DOHH2 (cell line): ENCODE measurements around the gene GRB14.

Source experiments
- H3F3A ChIP-seq: fragments of 200-600 bp; sonication (generic), shearing (Covaris generic); 2 replicates; pipeline ENCODE4 v1.6.0; 2016; ENCODE audit warnings: antibody characterized with exemption, mild to moderate bottlenecking; ENCODE audit not compliant: control insufficient read depth, insufficient read depth
- H3K27ac ChIP-seq: fragments of 200-600 bp; sonication (generic); 2 replicates; pipeline ENCODE4 v1.5.1; 2014; ENCODE audit warnings: low read depth, mild to moderate bottlenecking, low read length, moderate library complexity
- H3K27me3 ChIP-seq: fragments of 200-600 bp; sonication (generic); 2 replicates; pipeline ENCODE4 v1.6.1; 2014; ENCODE audit warnings: mild to moderate bottlenecking, low read length, mixed read lengths; ENCODE audit not compliant: control insufficient read depth
- H3K36me3 ChIP-seq: fragments of 200-600 bp; sonication (generic); 2 replicates; pipeline ENCODE4 v1.6.1; 2014; ENCODE audit warnings: mild to moderate bottlenecking, low read length, moderate library complexity, mixed read lengths; ENCODE audit not compliant: control insufficient read depth
- H3K4me1 ChIP-seq: fragments of 200-600 bp; sonication (generic); 2 replicates; pipeline ENCODE4 v1.6.1; 2014; ENCODE audit warnings: mild to moderate bottlenecking, low read length, mixed read lengths; ENCODE audit not compliant: control insufficient read depth
- H3K4me2 ChIP-seq: fragments of 200-600 bp; sonication (generic); 2 replicates; pipeline ENCODE4 v1.6.0; 2014; ENCODE audit warnings: mild to moderate bottlenecking, low read length, moderate library complexity
- H3K4me3 ChIP-seq: fragments of 200-600 bp; sonication (generic); 2 replicates; pipeline ENCODE4 v1.5.1; 2014; ENCODE audit warnings: mild to moderate bottlenecking, low read length, mixed read lengths
- H3K79me2 ChIP-seq: fragments of 200-600 bp; sonication (generic); 2 replicates; pipeline ENCODE4 v1.6.1; 2014; ENCODE audit warnings: mild to moderate bottlenecking, low read length, mixed read lengths; ENCODE audit not compliant: control insufficient read depth
- H3K9me2 ChIP-seq: fragments of 200-600 bp; sonication (generic); replicated peaks from 2 replicates; pipeline ENCODE4 v1.6.1; 2014; ENCODE audit warnings: mild to moderate bottlenecking, low read length, mixed read lengths; ENCODE audit not compliant: control insufficient read depth
- H3K9me3 ChIP-seq: fragments of 200-600 bp; sonication (generic); 2 replicates; pipeline ENCODE4 v1.6.1; 2014; ENCODE audit warnings: antibody characterized with exemption, low read length, mixed read lengths; ENCODE audit not compliant: control insufficient read depth, insufficient read depth
- H4K20me1 ChIP-seq: fragments of 200-600 bp; sonication (generic); 2 replicates; pipeline ENCODE4 v1.6.0; 2014; ENCODE audit warnings: low read depth, mild to moderate bottlenecking, antibody characterized with exemption, low read length, moderate library complexity; ENCODE audit not compliant: control insufficient read depth, insufficient read depth
- EZH2phosphoT487 ChIP-seq: fragments of 200-600 bp; sonication (generic); IDR thresholded peaks from 2 replicates; pipeline ENCODE4 v1.6.1; 2017; ENCODE audit warnings: borderline replicate concordance, mild to moderate bottlenecking, antibody characterized with exemption, low read length, moderate library complexity, mixed read lengths
- TF ChIP-seq, protein P1 (sequence below): fragments of 200-600 bp; sonication (generic); IDR thresholded peaks from one replicate; pipeline ENCODE4 v1.5.1; 2014; ENCODE audit warnings: antibody characterized with exemption, mild to moderate bottlenecking, low read depth, low read length; ENCODE audit not compliant: poor library complexity, severe bottlenecking

GRB14 gene

DNA sequence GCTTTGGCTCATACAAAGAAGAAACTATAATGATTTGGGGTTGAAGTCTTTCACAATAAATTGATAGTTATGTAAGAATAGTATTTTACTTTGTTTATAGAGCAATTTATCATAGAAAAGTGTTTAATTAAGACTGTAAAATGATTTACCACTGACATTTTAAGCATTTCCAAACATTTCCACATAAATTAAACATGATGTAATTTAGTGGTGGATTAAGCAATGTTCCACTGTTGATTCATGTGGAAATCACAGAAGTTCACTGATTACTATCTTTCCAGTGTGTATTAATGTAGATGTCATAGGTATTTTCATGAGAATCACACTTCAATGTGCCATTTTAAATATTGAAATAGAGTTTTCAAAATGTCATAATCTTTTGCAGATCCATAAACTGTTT, 40.1 kb upstream of the GRB14 start:
- Histone ChIP-seq H3K27me3 (no peaks in the 10 kb centered on the region), H3K4me1 (no peaks in the 10 kb centered on the region), H4K20me1 (no peaks in the 10 kb centered on the region), H3K27ac (no peak overlapping the region), H3K4me3 (no peak overlapping the region), H3K79me2 (no peaks in the 10 kb centered on the region), H3K36me3 (no peaks in the 10 kb centered on the region), H3K9me2 (no peaks in the 10 kb centered on the region), H3F3A (no peaks in the 10 kb centered on the region), H3K9me3 (no peaks in the 10 kb centered on the region), H3K4me2 (no peak overlapping the region)
- no peak for TF ChIP-seq EZH2phosphoT487
- TF ChIP-seq, protein P1, sequence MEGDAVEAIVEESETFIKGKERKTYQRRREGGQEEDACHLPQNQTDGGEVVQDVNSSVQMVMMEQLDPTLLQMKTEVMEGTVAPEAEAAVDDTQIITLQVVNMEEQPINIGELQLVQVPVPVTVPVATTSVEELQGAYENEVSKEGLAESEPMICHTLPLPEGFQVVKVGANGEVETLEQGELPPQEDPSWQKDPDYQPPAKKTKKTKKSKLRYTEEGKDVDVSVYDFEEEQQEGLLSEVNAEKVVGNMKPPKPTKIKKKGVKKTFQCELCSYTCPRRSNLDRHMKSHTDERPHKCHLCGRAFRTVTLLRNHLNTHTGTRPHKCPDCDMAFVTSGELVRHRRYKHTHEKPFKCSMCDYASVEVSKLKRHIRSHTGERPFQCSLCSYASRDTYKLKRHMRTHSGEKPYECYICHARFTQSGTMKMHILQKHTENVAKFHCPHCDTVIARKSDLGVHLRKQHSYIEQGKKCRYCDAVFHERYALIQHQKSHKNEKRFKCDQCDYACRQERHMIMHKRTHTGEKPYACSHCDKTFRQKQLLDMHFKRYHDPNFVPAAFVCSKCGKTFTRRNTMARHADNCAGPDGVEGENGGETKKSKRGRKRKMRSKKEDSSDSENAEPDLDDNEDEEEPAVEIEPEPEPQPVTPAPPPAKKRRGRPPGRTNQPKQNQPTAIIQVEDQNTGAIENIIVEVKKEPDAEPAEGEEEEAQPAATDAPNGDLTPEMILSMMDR = no peak

DNA sequence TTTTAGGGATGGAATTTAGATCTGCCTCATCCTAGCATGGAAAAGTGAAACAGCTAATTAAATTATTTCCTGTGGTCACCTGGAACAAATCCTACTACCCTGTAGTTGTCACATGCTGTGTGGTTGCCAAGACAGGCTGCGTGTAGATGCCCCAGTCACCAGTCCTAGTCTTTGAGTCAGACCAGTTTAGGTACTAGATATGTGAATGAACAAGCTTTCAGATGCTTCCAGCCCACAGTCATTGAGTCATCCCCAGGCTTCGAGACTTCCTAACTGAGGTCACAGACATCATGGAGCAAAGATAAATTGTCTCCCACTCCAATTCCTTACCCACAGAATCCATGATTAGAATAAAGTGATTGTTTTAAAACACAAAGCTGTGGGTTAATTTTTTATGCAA, 35.8 kb upstream of the GRB14 start:
- Histone ChIP-seq H3K4me2 (no peak overlapping the region), H3K9me3 (no peaks in the 10 kb centered on the region), H3K79me2 (no peaks in the 10 kb centered on the region)

DNA sequence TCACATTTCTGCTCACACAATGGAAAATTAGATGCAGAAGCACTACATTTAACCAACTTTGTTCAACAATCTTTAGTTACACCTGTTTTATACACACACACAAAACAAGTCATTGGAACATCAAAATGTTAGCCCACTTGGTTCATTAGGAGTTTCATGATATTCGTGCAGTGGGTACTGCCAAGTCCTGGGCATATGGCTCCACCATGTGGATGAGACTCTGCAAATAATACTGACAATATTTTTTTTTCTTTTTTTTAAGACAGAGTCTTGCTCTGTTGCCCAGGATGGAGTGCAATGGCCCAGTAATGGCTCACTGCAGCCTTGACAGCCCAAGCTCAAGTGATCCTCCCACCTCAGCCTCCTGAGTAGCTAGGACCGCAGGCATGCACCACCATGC, 34.5 kb upstream of the GRB14 start:
- Histone ChIP-seq H4K20me1 (no peaks in the 10 kb centered on the region), H3K27ac (no peak overlapping the region), H3K4me3 (no peak overlapping the region), H3K4me2 (no peak overlapping the region), H3F3A (no peaks in the 10 kb centered on the region), H3K9me2 (no peaks in the 10 kb centered on the region), H3K9me3 (no peaks in the 10 kb centered on the region), H3K27me3 (no peaks in the 10 kb centered on the region), H3K4me1 (no peaks in the 10 kb centered on the region), H3K36me3 (no peaks in the 10 kb centered on the region), H3K79me2 (no peaks in the 10 kb centered on the region)
- TF ChIP-seq, protein P1 = no peak
- no peak for TF ChIP-seq EZH2phosphoT487

More for the DNA sequence above, 35.8 kb upstream of the GRB14 start:
- no peaks in the 10 kb centered on the region for H3F3A ChIP-seq
- H3K36me3 ChIP-seq = no peaks in the 10 kb centered on the region
- H3K27ac ChIP-seq = no peak overlapping the region
- H3K27me3 ChIP-seq = no peaks in the 10 kb centered on the region
- H3K4me3 ChIP-seq = no peak overlapping the region
- H4K20me1 ChIP-seq = no peaks in the 10 kb centered on the region
- no peaks in the 10 kb centered on the region for H3K4me1 ChIP-seq
- no peaks in the 10 kb centered on the region for H3K9me2 ChIP-seq
- TF ChIP-seq EZH2phosphoT487 = no peak
- TF ChIP-seq, protein P1 = no peak

DNA sequence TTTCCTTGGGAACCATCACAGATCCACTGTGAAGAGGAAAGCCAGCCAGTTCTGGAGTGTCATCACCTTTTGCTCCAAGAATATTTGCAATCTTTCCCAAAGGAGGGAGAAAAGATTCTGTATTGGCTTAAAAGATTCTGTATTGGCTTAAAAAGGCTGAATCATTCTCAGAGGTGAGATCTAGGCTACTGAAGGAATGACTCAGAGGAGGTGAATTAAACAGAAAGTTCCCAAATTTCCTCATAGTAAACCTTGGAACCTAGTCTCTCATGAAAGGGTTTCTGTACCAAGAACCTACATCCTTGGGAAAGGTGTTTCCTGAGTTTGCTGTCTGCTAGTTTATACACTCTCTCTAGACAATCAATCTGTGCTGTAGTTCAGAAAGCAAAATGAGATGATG, 34.1 kb upstream of the GRB14 start:
- no peak overlapping the region for H3K27ac ChIP-seq
- H3K36me3 ChIP-seq = no peaks in the 10 kb centered on the region
- TF ChIP-seq, protein P1 = no peak
- no peak for TF ChIP-seq EZH2phosphoT487
- H3K9me3 ChIP-seq = no peaks in the 10 kb centered on the region
- H3K27me3 ChIP-seq = no peaks in the 10 kb centered on the region
- H3K4me1 ChIP-seq = no peaks in the 10 kb centered on the region
- no peaks in the 10 kb centered on the region for H3F3A ChIP-seq
- no peaks in the 10 kb centered on the region for H3K79me2 ChIP-seq
- no peak overlapping the region for H3K4me2 ChIP-seq
- H3K4me3 ChIP-seq = no peak overlapping the region
- H3K9me2 ChIP-seq = no peaks in the 10 kb centered on the region
- H4K20me1 ChIP-seq = no peaks in the 10 kb centered on the region
